Measurements from ENCODE around the gene CDK5RAP2.
"Not testable (repeated sequence)": the region's sequence is repeated elsewhere in the genome, so short reads cannot be mapped to it uniquely, and the experiment has no call there.

The CDK5RAP2 gene

GRCh38 chr9:120587328-120587727, 7.4 kb upstream of the CDK5RAP2 start:
- DNase-seq (ENCODE audit: low read depth), result no peak

- no peak for DNase-seq (ENCODE audit: low read depth)
Observed at GRCh38 chr9:120583958-120584369, 4.0 kb upstream of the CDK5RAP2 start.

- no peak for DNase-seq (ENCODE audit: low read depth)
Observed at GRCh38 chr9:120579139-120580050, 572 bp downstream of the CDK5RAP2 start.

GRCh38 chr9:120574473-120574872, 5.5 kb downstream of the CDK5RAP2 start:
- DNase-seq (ENCODE audit: low read depth), result no peak

GRCh38 chr9:120572472-120572871, 7.5 kb downstream of the CDK5RAP2 start:
- no peak for DNase-seq (ENCODE audit: low read depth)

GRCh38 chr9:120571443-120572257, 8.3 kb downstream of the CDK5RAP2 start:
- no peak for DNase-seq (ENCODE audit: low read depth)

GRCh38 chr9:120570296-120570695, 9.7 kb downstream of the CDK5RAP2 start:
- no peak for DNase-seq (ENCODE audit: low read depth)

GRCh38 chr9:120569556-120569955, 10.4 kb downstream of the CDK5RAP2 start:
- no peak for DNase-seq (ENCODE audit: low read depth)

GRCh38 chr9:120568816-120569215, 11.2 kb downstream of the CDK5RAP2 start:
- DNase-seq (ENCODE audit: low read depth), result no peak

- no peak for DNase-seq (ENCODE audit: low read depth)
Observed at GRCh38 chr9:120567874-120568273, 12.1 kb downstream of the CDK5RAP2 start.

- no peak for DNase-seq (ENCODE audit: low read depth)
Observed at GRCh38 chr9:120567081-120567480, 12.9 kb downstream of the CDK5RAP2 start.

- no peak for DNase-seq (ENCODE audit: low read depth)
Observed at GRCh38 chr9:120564589-120564988, 15.4 kb downstream of the CDK5RAP2 start.

GRCh38 chr9:120562861-120563443, 17.0 kb downstream of the CDK5RAP2 start:
- no peak for DNase-seq (ENCODE audit: low read depth)

- DNase-seq (ENCODE audit: low read depth), result no peak
Observed at GRCh38 chr9:120561709-120562108, 18.3 kb downstream of the CDK5RAP2 start.

GRCh38 chr9:120559546-120559945, 20.4 kb downstream of the CDK5RAP2 start:
- DNase-seq (ENCODE audit: low read depth), result no peak

GRCh38 chr9:120558454-120558853, 21.5 kb downstream of the CDK5RAP2 start:
- no peak for DNase-seq (ENCODE audit: low read depth)

- DNase-seq (ENCODE audit: low read depth), result no peak
Observed at GRCh38 chr9:120557205-120557604, 22.8 kb downstream of the CDK5RAP2 start.

- DNase-seq (ENCODE audit: low read depth), result no peak
Observed at GRCh38 chr9:120556775-120557174, 23.2 kb downstream of the CDK5RAP2 start.

GRCh38 chr9:120555839-120556238, 24.1 kb downstream of the CDK5RAP2 start:
- no peak for DNase-seq (ENCODE audit: low read depth)

GRCh38 chr9:120552210-120552704, 27.7 kb downstream of the CDK5RAP2 start:
- not testable (repeated sequence) for DNase-seq (ENCODE audit: low read depth)

GRCh38 chr9:120545701-120546550, 34.0 kb downstream of the CDK5RAP2 start:
- DNase-seq (ENCODE audit: low read depth), result no peak
